Endothelial cell of umbilical vein (primary cell): ENCODE measurements around the gene IDUA. TPM values are rescaled to one million over a fixed set of nuclear protein-coding genes. Genes with fewer than 3 reads are reported as not detected.

Experiments
- BruUV-seq: library from RNA; stranded (reverse); fragments of 400-500 nt; replicated peaks from 2 replicates; lab custom pipeline; 2021; lab: Mats Ljungman, UMichigan
- CTCF ChIA-PET: fragments of 300-600, 350-600 bp; sonication (Branson Sonifier 250); formaldehyde crosslinking; loops from one replicate; lab custom pipeline; 2021; ENCODE audit warnings: antibody characterized with exemption, inconsistent platforms; lab: Charles Lee
- POLR2A ChIA-PET: fragments of 300-600, 350-600 bp; sonication (Branson Sonifier 250); formaldehyde crosslinking; loops from one replicate; lab custom pipeline; 2021; ENCODE audit warnings: antibody characterized with exemption, inconsistent platforms; lab: Charles Lee
- DNase-seq: peaks from one replicate; pipeline ENCODE4 v3.0.0-alpha.2; 2011; ENCODE audit warnings: low read depth, low spot score
- FAIRE-seq: peaks from 2 replicates; lab custom pipeline; 2011; peaks lifted over from hg19 to GRCh38; lab: Jason Lieb, UNC
- H2AFZ ChIP-seq: 2 replicates; pipeline ENCODE4 v1.6.0; 2012; ENCODE audit warnings: low read depth, low read length, control low read depth, inconsistent platforms
- H3K27ac ChIP-seq: 2 replicates; pipeline ENCODE4 v1.5.1; 2011; ENCODE audit warnings: low read depth, mild to moderate bottlenecking, control low read depth, low read length, moderate library complexity; ENCODE audit not compliant: insufficient read depth
- H3K27me3 ChIP-seq, 2 experiments: 2 replicates each; pipeline versions ENCODE4 v1.6.0 to v1.6.1; 2011; ENCODE audit warnings: low read length in 2 of 2, mixed read lengths in 1 of 2; ENCODE audit not compliant: control insufficient read depth in 2 of 2, insufficient read depth in 2 of 2
- H3K36me3 ChIP-seq, 2 experiments: 2 replicates in 1 of 2; 3 replicates in 1 of 2; pipeline ENCODE4 v1.5.1; 2011; ENCODE audit warnings: low read length in 2 of 2, mild to moderate bottlenecking in 1 of 2, moderate library complexity in 1 of 2; ENCODE audit not compliant: control insufficient read depth in 2 of 2, insufficient read depth in 2 of 2; ENCODE audit errors: extremely low read depth in 1 of 2
- H3K4me1 ChIP-seq: 3 replicates; pipeline ENCODE4 v1.5.1; 2011; ENCODE audit warnings: mild to moderate bottlenecking, low read length; ENCODE audit not compliant: control insufficient read depth, insufficient read depth; ENCODE audit errors: extremely low read depth
- H3K4me2 ChIP-seq: 2 replicates; pipeline ENCODE4 v1.6.1; 2011; ENCODE audit warnings: low read length, control low read depth, mixed read lengths; ENCODE audit not compliant: insufficient read depth
- H3K4me3 ChIP-seq, 3 experiments: fragments of 200-600 bp in 1 of 3; sonication (generic), shearing (Covaris generic) in 1 of 3; replicated peaks in 1 of 3; 2 replicates each; pipeline ENCODE4 v1.5.1; 2011 to 2016; ENCODE audit warnings: control low read depth in 3 of 3, low read length in 3 of 3, mild to moderate bottlenecking in 2 of 3, inconsistent platforms in 1 of 3, low read depth in 1 of 3, moderate library complexity in 1 of 3; ENCODE audit not compliant: insufficient read depth in 1 of 3
- H3K79me2 ChIP-seq: 2 replicates; pipeline ENCODE4 v1.6.0; 2012; ENCODE audit warnings: low read length, inconsistent platforms; ENCODE audit not compliant: control insufficient read depth, insufficient read depth
- H3K9ac ChIP-seq: replicated peaks from 2 replicates; pipeline ENCODE3; 2011; ENCODE audit warnings: low read length, control low read depth; ENCODE audit not compliant: insufficient read depth; ENCODE audit errors: extremely low read depth
- H3K9me1 ChIP-seq: replicated peaks from 3 replicates; pipeline ENCODE4 v1.6.0; 2011; ENCODE audit warnings: mild to moderate bottlenecking, low read length; ENCODE audit not compliant: control insufficient read depth, insufficient read depth; ENCODE audit errors: extremely low read depth
- H3K9me3 ChIP-seq: replicated peaks from 2 replicates; pipeline ENCODE4 v1.5.1; 2012; ENCODE audit warnings: low read length, inconsistent platforms; ENCODE audit not compliant: control insufficient read depth, insufficient read depth
- H4K20me1 ChIP-seq: replicated peaks from 2 replicates; pipeline ENCODE3; 2011; ENCODE audit warnings: mild to moderate bottlenecking, low read length; ENCODE audit not compliant: control insufficient read depth, insufficient read depth; ENCODE audit errors: extremely low read depth
- CTCF ChIP-seq, 2 donors: IDR thresholded peaks; 1 replicate in 1 of 2; 2 replicates in 1 of 2; pipeline ENCODE4 v1.5.1; 2011; ENCODE audit warnings: low read length in 2 of 2, mild to moderate bottlenecking in 2 of 2, moderate library complexity in 2 of 2, control low read depth in 1 of 2, inconsistent platforms in 1 of 2, low read depth in 1 of 2; ENCODE audit not compliant: insufficient read depth in 1 of 2; ENCODE audit errors: extremely low read depth in 1 of 2
- EZH2 ChIP-seq: IDR thresholded peaks from 2 replicates; pipeline ENCODE4 v1.6.1; 2012; ENCODE audit warnings: borderline replicate concordance, low read depth, mild to moderate bottlenecking, moderate library complexity, low read length, inconsistent platforms; ENCODE audit not compliant: severe bottlenecking
- FOS ChIP-seq: IDR thresholded peaks from 2 replicates; pipeline ENCODE4 v1.6.1; 2011; ENCODE audit warnings: mild to moderate bottlenecking, low read length, moderate library complexity, borderline replicate concordance; ENCODE audit not compliant: insufficient read depth
- GATA2 ChIP-seq: IDR thresholded peaks from 2 replicates; pipeline ENCODE4 v1.7.0; 2011; ENCODE audit warnings: low read depth, mild to moderate bottlenecking, moderate library complexity, mixed read lengths, low read length; ENCODE audit not compliant: insufficient read length, insufficient read depth
- JUN ChIP-seq: IDR thresholded peaks from 2 replicates; pipeline ENCODE4 v1.6.1; 2011; ENCODE audit warnings: borderline replicate concordance, low read depth; ENCODE audit not compliant: insufficient read length, insufficient read depth
- MYC ChIP-seq: IDR thresholded peaks from one replicate; pipeline ENCODE4 v1.6.1; 2011; ENCODE audit warnings: mild to moderate bottlenecking, low read depth, low read length
- POLR2A ChIP-seq: IDR thresholded peaks from 2 replicates; pipeline ENCODE4 v1.6.1; 2012; ENCODE audit warnings: low read depth, mild to moderate bottlenecking, control low read depth, low read length
- POLR2AphosphoS5 ChIP-seq: IDR thresholded peaks from 2 replicates; pipeline ENCODE4 v1.6.1; 2012; ENCODE audit warnings: low read depth, mild to moderate bottlenecking, control low read depth, low read length, moderate library complexity; ENCODE audit not compliant: insufficient read depth
- dilution Hi-C: fragments of 300-500 bp; cut with MboI; formaldehyde crosslinking; loops from one replicate; pipeline ENCODE4 v1.15.0; 2019; ENCODE audit warnings: low sequenced_read_pairs; ENCODE audit not compliant: extremely low pct_ligation_motif_present
- intact Hi-C: fragments of 100-400 bp; cut with micrococcal nuclease; formaldehyde crosslinking; loops from one replicate; pipeline ENCODE4 v1.10.0; 2022
- polyA plus RNA-seq, 4 experiments: library from polyadenylated mRNA; depleted of rRNA in 3 of 4; stranded (reverse) in 3 of 4; unstranded in 1 of 4; fragments of >200 nt; gene quantifications; 2 replicates each; pipeline versions ENCODE4 v1.2.1 to v1.2.3, GENCODE V29; 2011 to 2012; ENCODE audit warnings: missing spikeins in 1 of 4
- total RNA-seq: library from RNA; stranded (reverse); gene quantifications from 2 replicates; pipeline ENCODE4 v1.2.3, GENCODE V29; 2021
- TF ChIP-seq, protein P1 (sequence below): IDR thresholded peaks from 2 replicates; pipeline ENCODE4 v1.6.1; 2011; ENCODE audit not compliant: insufficient read depth, insufficient read length

Gene IDUA
- total and polyA plus RNA-seq, 2 donors (not counting 3 experiments of a cell fraction or from before 2014, with no cell fraction given) = 19.1 to 34.1 TPM

DNA sequence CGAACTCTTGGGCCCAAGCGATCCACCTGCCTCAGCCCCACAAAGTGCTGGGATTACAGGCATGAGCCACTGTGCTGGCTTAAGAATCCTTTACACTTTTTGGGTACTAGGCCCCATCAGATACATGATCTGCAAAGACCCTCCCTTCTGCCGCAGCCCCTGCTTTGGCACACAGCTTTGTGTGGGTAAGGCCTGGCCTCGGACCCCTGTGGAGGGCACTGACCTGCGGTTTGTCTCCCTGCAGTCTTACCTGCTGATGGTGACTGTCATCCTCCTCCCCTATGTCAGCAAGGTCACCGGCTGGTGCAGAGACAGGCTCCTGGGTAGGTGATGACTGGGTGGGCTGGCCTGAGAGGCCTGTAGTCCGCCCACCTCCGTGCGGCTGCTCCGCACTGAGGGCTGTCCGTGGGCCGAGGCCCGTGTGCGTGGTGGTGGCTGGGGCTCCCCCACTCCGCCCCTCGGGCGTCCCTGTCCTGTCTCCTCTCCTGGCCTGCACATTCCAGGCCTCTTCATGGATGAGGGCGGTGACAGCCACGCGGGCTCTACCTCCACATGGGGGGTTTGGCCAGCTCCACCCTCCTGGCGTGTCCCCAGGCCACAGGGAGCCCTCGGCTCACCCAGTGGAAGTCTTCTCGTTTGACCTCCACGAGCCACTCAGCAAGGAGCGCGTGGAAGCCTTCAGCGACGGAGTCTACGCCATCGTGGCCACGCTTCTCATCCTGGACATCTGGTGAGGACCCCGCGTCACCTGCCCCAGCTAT lies 31.5 kb upstream of the IDUA start:
- H3K36me3 ChIP-seq = peaks cover 0 to 5% of the 10 kb centered on the region in 2 experiments
- dilution Hi-C loops (no loop called here), intact Hi-C loops (no loop called here)
- H3K4me2 ChIP-seq = no peak overlapping the region
- no peak overlapping the region for H3K9ac ChIP-seq
- ChIA-PET CTCF (no interaction called here), POLR2A (no interaction called here)
- H3K4me1 ChIP-seq = no peaks in the 10 kb centered on the region
- H3K27ac ChIP-seq = no peak overlapping the region
- no peak overlapping the region for H3K4me3 ChIP-seq
- H3K9me1 ChIP-seq = no peaks in the 10 kb centered on the region
- DNase-seq = no peak
- H3K9me3 ChIP-seq = no peaks in the 10 kb centered on the region
- TF ChIP-seq POLR2A (no peak), GATA2 (no peak), EZH2 (no peak), FOS (no peak), JUN (no peak), POLR2AphosphoS5 (no peak), MYC (no peak), CTCF (IDR thresholded peaks at IDR 0.05; ENCODE audit: extremely low read depth in 1 of 2, insufficient read depth in 1 of 2, low read depth in 1 of 2, low read length in 2 of 2) (no peak)
- TF ChIP-seq, protein P1, sequence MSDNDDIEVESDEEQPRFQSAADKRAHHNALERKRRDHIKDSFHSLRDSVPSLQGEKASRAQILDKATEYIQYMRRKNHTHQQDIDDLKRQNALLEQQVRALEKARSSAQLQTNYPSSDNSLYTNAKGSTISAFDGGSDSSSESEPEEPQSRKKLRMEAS = no peak
- H3K27me3 ChIP-seq = no peaks in the 10 kb centered on the region
- H4K20me1 ChIP-seq = no peaks in the 10 kb centered on the region
- no peak overlapping the region for H2AFZ ChIP-seq
- FAIRE-seq = no peak
- H3K79me2 ChIP-seq = no peaks in the 10 kb centered on the region
- BruUV-seq = no TSS peak
